ENCODE results near the gene PROB1. TPM values are rescaled to one million over a fixed set of nuclear protein-coding genes. Genes with fewer than 3 reads are reported as not detected.

PROB1 gene
- total and polyA plus RNA-seq, 2 of the 8 experiments (the other 6 are each of a cell fraction or from before 2014, with no cell fraction given) = 0.89 to 3.1 TPM

GRCh38 chr5:139376364-139376763, 18.5 kb downstream of the PROB1 start:
- H3K14ac ChIP-seq (ENCODE audit: insufficient read length) = no peak overlapping the region
- H3K23me2 ChIP-seq (ENCODE audit: low read depth, low read length) = no peaks in the 10 kb centered on the region
- H2BK120ac ChIP-seq (replicated peaks; ENCODE audit: low read depth, low read length) = no peak overlapping the region
- FAIRE-seq = no peak
- peaks cover 0 to 10% (median 7%) of the 10 kb centered on the region in 4 experiments; a peak in 4 of 8 replicates for H3K36me3 ChIP-seq (ENCODE audit: control insufficient read depth in 2 of 4, insufficient read depth in 4 of 4, low read length in 3 of 4)
- no peaks in the 10 kb centered on the region for H3K79me2 ChIP-seq (ENCODE audit: control insufficient read depth in 1 of 2, insufficient read depth in 2 of 2, low read length in 2 of 2)
- no peak overlapping the region for H3K4ac ChIP-seq (replicated peaks; ENCODE audit: insufficient read length, low read depth, low read length)
- H3K18ac ChIP-seq (ENCODE audit: extremely low read depth, low read length) = no peak overlapping the region
- no peak overlapping the region for H3K4me2 ChIP-seq (ENCODE audit: insufficient read depth in 1 of 2, low read depth in 2 of 2, low read length in 2 of 2)
- no peak overlapping the region for H2BK5ac ChIP-seq (ENCODE audit: low read depth, low read length)
- no peak overlapping the region for H4K5ac ChIP-seq (ENCODE audit: insufficient read length, low read depth, low read length)
- H4K20me1 ChIP-seq (replicated peaks in 1 of 2; ENCODE audit: control insufficient read depth in 1 of 2, insufficient read depth in 2 of 2, low read length in 2 of 2) = peaks cover 0 to 3% of the 10 kb centered on the region in 2 experiments
- no peak overlapping the region for H4K91ac ChIP-seq (replicated peaks; ENCODE audit: insufficient read length, low read length)
- CTCF ChIA-PET (ENCODE audit: partially characterized antibody) = interaction anchor here (0.6 to 3.6 kb wide), 4 partner anchors 14 to 34 kb away, joined by 3 to 14 read pairs (median 3); partner anchors contain the start of gene PAIP2
- H3K27ac ChIP-seq (ENCODE audit: low read depth, low read length) = no peak overlapping the region
- POLR2A ChIA-PET (ENCODE audit: partially characterized antibody) = interaction anchor here (1.0 to 3.9 kb wide), 10 partner anchors 8 to 82 kb away, joined by 3 to 13 read pairs (median 4); partner anchors contain the start of gene PROB1
- no peak overlapping the region for H2BK15ac ChIP-seq (ENCODE audit: low read length)
- WGBS, 2 experiments (ENCODE audit: extremely low coverage in 1 of 2, insufficient coverage in 1 of 2, insufficient read length in 1 of 2, insufficient replicate concordance in 2 of 2, low coverage in 1 of 2, low lambda C conversion rate in 2 of 2, missing lambda C conversion rate in 1 of 2) = 93% methylated on average over 7 of the region's 7 CpGs; no CpG with 5 or more reads in 1 of the 2 experiments
- peaks cover 2% of the 10 kb centered on the region; the same call in 1 of the 2 replicates for H3K79me1 ChIP-seq (ENCODE audit: low read depth, low read length)
- DNase-seq (ENCODE audit: low read depth in 1 of 2, low spot score in 2 of 2) = no peak
- H3K4me3 ChIP-seq (ENCODE audit: extremely low read depth in 1 of 4, insufficient read depth in 2 of 4, low read depth in 3 of 4, low read length in 4 of 4) = no peak overlapping the region
- no peaks in the 10 kb centered on the region for H3K9me3 ChIP-seq (ENCODE audit: insufficient read depth in 2 of 2, low read depth in 1 of 2, low read length in 1 of 2)
- no peaks in the 10 kb centered on the region for H3K27me3 ChIP-seq (replicated peaks in 1 of 4; ENCODE audit: control insufficient read depth in 3 of 4, extremely low read depth in 1 of 4, insufficient read depth in 3 of 4, low read length in 3 of 4)
- H2BK20ac ChIP-seq (ENCODE audit: low read length) = no peak overlapping the region
- TF ChIP-seq KDM5A (IDR thresholded peaks at IDR 0.05; ENCODE audit: low read length) (no peak), NANOG (IDR thresholded peaks at IDR 0.05; ENCODE audit: insufficient read depth, low read depth, low read length, poor library complexity, severe bottlenecking) (no peak), SUZ12 (IDR thresholded peaks at IDR 0.05; ENCODE audit: low read length) (no peak)
- no peak overlapping the region for H3K9ac ChIP-seq (replicated peaks in 1 of 4; ENCODE audit: extremely low read depth in 1 of 4, low read depth in 3 of 4, low read length in 3 of 4)
- no peak overlapping the region for H3K23ac ChIP-seq (ENCODE audit: insufficient read length)
- no peak overlapping the region for H2BK12ac ChIP-seq (ENCODE audit: low read depth, low read length)
- H4K8ac ChIP-seq (ENCODE audit: extremely low read depth, insufficient read depth, low read length) = no peak overlapping the region
- H3K56ac ChIP-seq (replicated peaks; ENCODE audit: insufficient read length, low read depth, low read length) = no peak overlapping the region
- H2AFZ ChIP-seq (ENCODE audit: low read length) = no peak overlapping the region
- H3K4me1 ChIP-seq (replicated peaks in 1 of 4; ENCODE audit: control insufficient read depth in 3 of 4, insufficient read depth in 4 of 4, low read length in 3 of 4) = peaks cover 0 to 11% (median 0%) of the 10 kb centered on the region in 4 experiments; a peak in 2 of 7 replicates
- no peak overlapping the region for H2AK5ac ChIP-seq (ENCODE audit: low read depth, low read length)
